NB4 (cell line): Measurements from ENCODE around the gene HLCS.

Experiments
- MYC ChIP-seq: IDR thresholded peaks from 2 replicates; pipeline ENCODE4 v1.6.1; 2011; ENCODE audit warnings: low read depth, low read length
- POLR2A ChIP-seq: IDR thresholded peaks from 2 replicates; pipeline ENCODE4 v1.6.1; 2011; ENCODE audit warnings: mild to moderate bottlenecking; ENCODE audit not compliant: insufficient read length; ENCODE audit errors: extremely low read depth
- TF ChIP-seq, protein P1 (sequence below): IDR thresholded peaks from one replicate; pipeline ENCODE4 v1.5.1; 2012; ENCODE audit warnings: low read depth, low read length

DNA sequence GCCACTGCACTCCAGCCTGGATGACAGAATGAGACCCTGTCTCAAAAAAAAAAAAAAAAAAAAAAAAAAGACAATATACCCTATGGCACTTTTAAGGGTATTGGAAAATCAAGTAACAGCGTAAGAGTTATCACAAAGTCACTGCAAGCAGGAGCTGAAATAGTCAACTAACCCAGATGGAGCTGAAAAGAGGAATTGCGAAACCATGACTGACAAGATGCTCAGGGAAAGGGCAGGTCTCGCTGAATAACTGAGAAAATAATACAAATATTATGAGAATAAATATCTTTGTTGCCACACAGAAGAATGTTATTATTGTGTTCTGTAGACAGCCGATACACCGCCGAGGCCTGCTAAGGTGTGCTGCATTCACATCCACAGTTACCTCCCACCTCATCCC lies 17.8 kb downstream of the HLCS start:
- TF ChIP-seq, protein P1, sequence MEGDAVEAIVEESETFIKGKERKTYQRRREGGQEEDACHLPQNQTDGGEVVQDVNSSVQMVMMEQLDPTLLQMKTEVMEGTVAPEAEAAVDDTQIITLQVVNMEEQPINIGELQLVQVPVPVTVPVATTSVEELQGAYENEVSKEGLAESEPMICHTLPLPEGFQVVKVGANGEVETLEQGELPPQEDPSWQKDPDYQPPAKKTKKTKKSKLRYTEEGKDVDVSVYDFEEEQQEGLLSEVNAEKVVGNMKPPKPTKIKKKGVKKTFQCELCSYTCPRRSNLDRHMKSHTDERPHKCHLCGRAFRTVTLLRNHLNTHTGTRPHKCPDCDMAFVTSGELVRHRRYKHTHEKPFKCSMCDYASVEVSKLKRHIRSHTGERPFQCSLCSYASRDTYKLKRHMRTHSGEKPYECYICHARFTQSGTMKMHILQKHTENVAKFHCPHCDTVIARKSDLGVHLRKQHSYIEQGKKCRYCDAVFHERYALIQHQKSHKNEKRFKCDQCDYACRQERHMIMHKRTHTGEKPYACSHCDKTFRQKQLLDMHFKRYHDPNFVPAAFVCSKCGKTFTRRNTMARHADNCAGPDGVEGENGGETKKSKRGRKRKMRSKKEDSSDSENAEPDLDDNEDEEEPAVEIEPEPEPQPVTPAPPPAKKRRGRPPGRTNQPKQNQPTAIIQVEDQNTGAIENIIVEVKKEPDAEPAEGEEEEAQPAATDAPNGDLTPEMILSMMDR = no peak
- TF ChIP-seq POLR2A (no peak), MYC (no peak)
